GM21825 (cell line): ENCODE results near the gene CREBL2.
"Not testable (repeated sequence)": the region's sequence is repeated elsewhere in the genome, so short reads cannot be mapped to it uniquely, and the experiment has no call there.

ENCODE experiments used
- ATAC-seq: cut with Tn5 transposase; IDR thresholded peaks from one replicate; pipeline ENCODE4 v1.9.1; 2021; ENCODE audit warnings: mild to moderate bottlenecking, moderate library complexity; ENCODE audit not compliant: unreplicated experiment

CREBL2 gene

DNA sequence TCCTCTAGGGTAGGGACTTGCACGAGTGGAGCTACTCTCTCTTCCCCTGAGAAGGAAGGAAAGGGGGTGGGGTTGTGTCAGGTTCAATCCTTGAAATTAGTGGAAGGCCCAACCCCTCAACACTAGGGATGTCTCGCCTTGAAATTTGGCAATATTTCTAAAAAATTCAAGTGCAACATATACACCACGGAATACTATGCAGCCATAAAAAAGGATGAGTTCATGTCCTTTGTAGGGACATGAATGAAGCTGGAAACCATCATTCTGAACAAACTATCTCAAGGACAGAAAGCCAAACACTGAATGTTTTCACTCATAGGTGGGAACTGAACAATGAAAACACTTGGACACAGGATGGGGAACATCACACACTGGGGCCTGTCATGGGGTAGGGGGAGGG is 15.1 kb upstream of the CREBL2 start:
- not testable (repeated sequence) for ATAC-seq

GRCh38 chr12:12598864-12599263 is 12.8 kb upstream of the CREBL2 start:
- ATAC-seq = no peak

GRCh38 chr12:12599750-12600643 is 11.7 kb upstream of the CREBL2 start:
- ATAC-seq = no peak

DNA sequence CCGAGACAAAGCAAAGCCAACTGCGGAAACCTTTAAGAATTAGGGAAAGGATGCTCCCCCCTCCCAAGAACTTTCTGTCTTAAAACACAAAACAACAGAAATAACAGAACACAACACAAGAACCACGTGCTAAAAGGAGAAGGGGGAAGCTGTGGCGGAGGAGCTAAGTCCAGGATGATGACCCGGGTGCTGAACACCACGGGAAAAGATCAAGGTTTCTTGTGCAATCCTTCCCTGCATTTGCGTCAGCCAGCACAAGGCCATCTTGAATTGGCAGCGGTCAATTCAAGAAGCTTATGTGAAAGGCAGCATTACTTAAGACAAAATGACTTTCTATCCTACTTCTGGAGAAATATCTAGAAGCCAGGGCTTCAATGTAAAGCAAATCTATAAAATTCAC is 11.0 kb upstream of the CREBL2 start:
- no peak for ATAC-seq

DNA sequence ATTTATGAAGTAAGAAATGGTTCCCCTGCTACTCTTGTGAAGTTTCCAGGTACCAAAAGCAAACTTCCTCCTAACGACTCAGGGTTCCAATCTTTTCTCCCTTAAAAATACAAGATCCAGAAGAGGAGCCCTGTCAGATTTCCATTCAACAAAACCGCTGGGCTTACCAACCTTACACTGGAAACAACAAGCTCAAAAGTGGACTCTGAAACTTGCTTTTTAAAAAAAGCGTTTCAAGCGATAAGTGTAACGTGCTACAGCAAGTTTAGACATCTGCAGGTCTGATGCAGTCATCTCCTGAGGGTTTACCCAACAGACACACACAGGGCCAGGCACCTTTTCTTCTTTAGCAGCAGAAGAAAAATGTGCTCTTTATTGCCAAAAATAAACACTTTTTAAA is 6.9 kb upstream of the CREBL2 start:
- no peak for ATAC-seq

DNA sequence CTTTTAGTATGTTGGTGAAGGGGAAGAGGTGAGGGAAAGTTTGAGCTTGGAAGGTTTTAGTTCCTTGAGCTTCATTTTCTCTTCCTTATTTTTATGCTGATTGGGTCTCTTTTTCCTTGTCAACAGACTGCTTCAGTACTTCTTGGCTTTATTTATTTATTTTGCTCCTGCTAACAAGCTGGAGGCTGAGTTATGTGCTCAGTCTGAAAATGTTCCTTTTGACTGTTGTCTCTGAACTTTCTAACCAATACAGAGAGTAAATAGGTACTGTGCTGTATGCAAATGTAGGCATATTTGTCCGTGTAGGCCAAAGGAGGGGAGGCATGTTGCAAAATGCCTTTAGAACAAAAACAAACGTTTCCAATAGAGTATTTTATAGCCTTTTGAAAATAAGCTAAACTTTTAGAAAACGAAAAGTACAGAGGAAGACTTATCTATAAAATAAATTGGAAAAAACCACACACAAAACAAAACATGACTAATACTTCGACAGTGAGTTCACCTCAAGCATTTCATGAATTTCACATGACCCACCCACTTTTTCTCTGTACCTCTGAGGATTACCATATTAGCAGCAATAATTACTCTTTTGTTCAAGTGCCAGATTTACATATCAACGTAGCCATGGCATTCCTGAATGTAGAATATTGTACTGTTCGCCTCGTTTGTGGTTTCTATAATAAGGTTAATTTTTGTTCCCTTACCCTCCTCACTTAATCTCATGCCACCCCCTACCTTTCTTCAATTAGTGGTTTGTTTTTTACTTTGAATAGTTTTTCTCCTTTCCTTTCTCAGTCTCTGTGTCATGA is 4.7 kb upstream of the CREBL2 start:
- no peak for ATAC-seq

DNA sequence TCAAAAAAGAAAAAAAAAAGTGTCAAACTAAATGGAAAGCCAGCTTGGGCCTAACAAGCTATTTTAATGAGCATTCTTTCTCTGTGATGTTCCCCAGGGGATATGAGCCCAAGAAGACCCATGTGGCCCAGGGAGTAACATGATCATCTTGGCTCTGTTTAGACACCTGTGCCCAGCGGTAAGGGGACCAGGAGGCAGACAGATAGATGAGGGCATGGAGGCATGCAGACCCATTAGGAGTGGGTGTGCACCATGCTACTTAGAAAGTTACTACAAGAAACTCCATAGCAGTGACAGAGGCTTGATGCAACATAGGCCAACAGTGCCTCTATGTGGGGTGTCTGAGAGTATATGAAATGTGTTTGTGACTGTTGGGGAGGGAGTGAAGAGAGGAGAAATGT is 3.1 kb upstream of the CREBL2 start:
- ATAC-seq = no peak

- ATAC-seq = no peak
These were observed 2.0 kb upstream of the CREBL2 start for GRCh38 chr12:12609692-12610091.

- no peak for ATAC-seq
These were observed 965 bp upstream of the CREBL2 start for GRCh38 chr12:12610711-12611110.

- ATAC-seq = no peak
These were observed 682 bp downstream of the CREBL2 start for GRCh38 chr12:12612358-12612757.

- no peak for ATAC-seq
These were observed 1.7 kb downstream of the CREBL2 start for GRCh38 chr12:12613344-12613743.

GRCh38 chr12:12614342-12614741 is 2.7 kb downstream of the CREBL2 start:
- no peak for ATAC-seq

DNA sequence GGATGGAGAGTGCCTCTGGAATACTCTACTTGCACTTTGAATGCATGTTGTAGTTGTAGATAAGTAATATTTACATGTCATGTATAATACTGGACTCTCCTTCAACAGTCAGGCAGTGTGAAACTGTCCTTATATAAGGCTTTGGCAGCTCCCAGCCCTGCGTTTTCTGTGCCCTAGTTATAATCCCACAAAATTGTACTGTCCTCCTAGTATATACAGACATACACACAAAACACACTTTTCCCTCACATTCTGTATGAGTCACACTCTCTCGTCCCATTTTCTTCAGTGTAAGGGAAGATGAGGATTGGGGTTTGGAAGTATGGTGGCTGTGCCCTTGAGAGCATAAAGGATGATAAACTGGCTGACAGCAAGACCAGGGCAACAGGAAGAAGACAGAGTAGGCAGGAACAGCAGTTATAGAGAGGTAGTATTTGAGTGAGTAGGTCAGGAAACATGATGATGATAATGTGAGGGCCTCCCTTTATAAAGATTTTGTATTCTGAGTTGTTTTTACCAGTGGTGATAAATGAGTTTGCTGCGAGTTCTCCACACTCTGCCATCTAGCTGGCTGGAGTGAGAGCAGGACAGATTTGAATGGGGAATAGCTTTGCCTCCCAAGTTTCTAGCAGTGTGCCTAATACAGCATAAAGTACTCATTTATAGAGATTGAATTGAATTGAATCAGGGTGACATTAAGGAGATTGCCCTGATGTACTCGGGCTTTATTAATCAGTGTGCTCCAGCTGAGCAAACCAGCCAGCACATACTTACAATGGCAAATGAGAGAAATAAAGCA is 5.0 kb downstream of the CREBL2 start:
- no peak for ATAC-seq

- not testable (repeated sequence) for ATAC-seq
These were observed 6.4 kb downstream of the CREBL2 start for GRCh38 chr12:12618064-12618463.

DNA sequence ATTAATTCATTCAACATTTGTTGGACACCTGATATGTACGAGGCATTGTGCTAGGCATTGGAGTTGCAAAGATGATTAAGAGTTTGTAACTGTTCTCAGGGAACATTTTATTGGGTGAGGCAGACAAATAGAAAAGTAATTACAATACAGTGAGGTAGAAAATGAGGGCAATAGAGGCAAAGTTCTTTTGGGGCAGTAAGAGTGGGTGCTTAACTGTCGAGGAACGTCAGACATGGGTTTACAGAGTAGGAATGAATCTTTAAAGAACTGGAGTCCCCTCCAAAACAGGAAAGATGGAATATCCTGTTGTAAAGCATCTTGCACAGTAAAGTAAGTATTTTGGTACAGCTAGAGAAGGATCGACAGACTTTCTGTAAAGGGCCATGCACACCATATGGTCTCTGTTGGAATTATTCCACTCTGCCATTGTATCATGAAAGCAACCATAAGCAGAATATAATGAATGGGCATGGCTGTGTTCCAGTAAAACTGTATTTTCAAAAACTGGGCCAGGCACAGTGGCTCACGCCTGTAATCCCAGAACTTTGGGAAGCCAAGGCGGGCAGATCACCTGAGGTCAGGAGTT is 9.1 kb downstream of the CREBL2 start:
- no peak for ATAC-seq

GRCh38 chr12:12622418-12622817 is 10.7 kb downstream of the CREBL2 start:
- no peak for ATAC-seq

DNA sequence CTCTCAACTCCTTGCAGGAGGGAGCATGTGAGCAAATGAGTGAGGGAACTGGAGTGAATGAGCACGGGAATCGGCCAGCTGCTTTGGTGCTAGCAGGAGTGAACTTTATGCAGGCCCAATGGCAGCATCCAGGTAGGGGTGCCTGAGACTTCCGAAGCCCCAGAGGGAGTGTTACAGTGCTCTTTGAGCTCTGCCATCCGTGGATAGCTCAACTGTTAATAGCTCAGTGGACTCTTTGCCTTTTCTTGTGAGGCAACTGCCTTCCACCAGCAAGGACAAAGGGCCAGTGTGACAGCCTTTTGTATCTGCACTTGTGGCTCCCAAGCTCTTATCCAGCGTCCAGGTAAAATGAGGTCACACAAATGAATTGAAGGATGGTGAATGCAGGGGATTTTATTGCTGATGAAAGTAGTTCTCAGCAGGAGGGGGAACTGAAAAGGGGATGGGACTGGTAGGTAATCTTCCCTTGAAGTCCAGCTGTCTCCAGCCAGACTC is 12.9 kb downstream of the CREBL2 start:
- no peak for ATAC-seq

- ATAC-seq = no peak
These were observed 14.8 kb downstream of the CREBL2 start for GRCh38 chr12:12626471-12626870.

DNA sequence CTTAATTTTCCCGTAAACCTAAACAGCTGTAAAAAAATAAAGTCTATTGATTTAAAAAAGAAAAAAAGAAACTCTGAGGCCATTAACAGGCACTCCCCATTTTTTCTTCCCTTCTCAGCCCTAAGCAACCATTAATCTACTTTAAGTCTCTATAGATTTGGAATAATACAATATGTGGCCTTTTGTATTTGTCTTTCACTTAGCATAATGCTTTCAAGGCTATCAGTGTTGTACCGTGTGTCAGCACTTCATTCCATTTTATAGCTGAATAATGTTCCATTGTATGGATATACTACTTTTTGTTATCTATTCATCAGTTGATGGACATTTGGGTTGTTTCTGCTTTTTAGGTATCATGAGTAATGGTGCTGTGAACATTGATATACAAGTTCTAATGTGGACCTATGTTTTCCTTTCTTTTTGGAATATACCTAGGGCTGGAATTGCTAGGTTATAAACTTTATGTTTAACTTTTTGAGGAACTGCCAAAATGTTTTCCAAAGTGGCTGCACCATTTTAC is 15.7 kb downstream of the CREBL2 start:
- no peak for ATAC-seq

GRCh38 chr12:12628013-12628412 is 16.3 kb downstream of the CREBL2 start:
- no peak for ATAC-seq
